ENCODE results near the gene SPINK6.

DNA sequence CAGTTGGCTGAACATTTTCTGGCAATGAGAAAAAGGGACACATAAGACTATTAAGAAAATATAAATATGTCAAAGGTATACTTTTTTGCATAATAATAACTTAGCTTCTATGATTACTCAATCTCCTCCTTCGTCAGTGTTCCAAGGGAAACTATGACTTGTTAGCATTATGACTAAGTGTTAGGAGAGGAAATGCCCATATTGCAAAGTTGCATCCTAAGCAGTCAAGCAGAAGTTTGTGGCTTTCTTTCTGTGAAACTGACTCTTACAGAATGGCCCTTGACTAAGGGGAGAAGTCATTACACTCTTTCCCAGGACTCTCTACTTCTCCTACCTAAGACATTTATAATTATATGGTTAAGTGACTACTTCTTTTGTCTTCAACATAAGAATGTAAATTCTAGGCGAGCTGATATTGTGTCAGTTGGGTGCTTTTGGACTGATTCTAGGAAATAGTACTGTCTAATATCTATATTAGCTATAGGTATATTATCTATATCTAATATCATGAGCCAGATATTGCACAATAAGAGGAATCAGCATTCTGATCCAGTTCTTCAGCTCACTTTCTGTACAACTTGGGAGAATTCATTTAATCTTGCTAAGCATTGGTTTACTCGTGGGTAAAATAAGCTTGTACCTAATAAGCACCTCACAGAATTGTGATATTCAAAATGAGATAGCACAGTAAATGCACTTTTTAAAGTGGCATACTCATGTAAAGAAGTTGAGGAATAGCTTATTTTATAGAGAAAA is 16.4 kb upstream of the SPINK6 start:
- no peak for TF ChIP-seq POLR2A (IDR thresholded peaks at IDR 0.05; ENCODE audit: borderline replicate concordance, extremely low read depth, insufficient read depth, insufficient read length)
- TF ChIP-seq, protein P1, sequence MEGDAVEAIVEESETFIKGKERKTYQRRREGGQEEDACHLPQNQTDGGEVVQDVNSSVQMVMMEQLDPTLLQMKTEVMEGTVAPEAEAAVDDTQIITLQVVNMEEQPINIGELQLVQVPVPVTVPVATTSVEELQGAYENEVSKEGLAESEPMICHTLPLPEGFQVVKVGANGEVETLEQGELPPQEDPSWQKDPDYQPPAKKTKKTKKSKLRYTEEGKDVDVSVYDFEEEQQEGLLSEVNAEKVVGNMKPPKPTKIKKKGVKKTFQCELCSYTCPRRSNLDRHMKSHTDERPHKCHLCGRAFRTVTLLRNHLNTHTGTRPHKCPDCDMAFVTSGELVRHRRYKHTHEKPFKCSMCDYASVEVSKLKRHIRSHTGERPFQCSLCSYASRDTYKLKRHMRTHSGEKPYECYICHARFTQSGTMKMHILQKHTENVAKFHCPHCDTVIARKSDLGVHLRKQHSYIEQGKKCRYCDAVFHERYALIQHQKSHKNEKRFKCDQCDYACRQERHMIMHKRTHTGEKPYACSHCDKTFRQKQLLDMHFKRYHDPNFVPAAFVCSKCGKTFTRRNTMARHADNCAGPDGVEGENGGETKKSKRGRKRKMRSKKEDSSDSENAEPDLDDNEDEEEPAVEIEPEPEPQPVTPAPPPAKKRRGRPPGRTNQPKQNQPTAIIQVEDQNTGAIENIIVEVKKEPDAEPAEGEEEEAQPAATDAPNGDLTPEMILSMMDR (IDR thresholded peaks at IDR 0.05 in 2 of 3, conservative IDR thresholded peaks at IDR 0.05 in 1 of 3; ENCODE audit: borderline replicate concordance in 1 of 3, insufficient read depth in 1 of 3, low read depth in 2 of 3, low read length in 2 of 3), result no peak
- TF ChIP-seq ZNF274 (IDR thresholded peaks at IDR 0.05; ENCODE audit: low read depth, low read length), result no peak
- no peak for TF ChIP-seq YY1 (IDR thresholded peaks at IDR 0.05; ENCODE audit: extremely low read depth, insufficient replicate concordance, low read depth, low read length)
- TF ChIP-seq MAX (IDR thresholded peaks at IDR 0.05), result no peak
- TF ChIP-seq CEBPB (IDR thresholded peaks at IDR 0.05; ENCODE audit: low read depth), result no peak
- TF ChIP-seq REST (IDR thresholded peaks at IDR 0.05; ENCODE audit: low read depth), result no peak
- no peak for TF ChIP-seq JUND (IDR thresholded peaks at IDR 0.05)
